H1 (cell line): ENCODE measurements around the gene CA10. TPM values are rescaled to one million over a fixed set of nuclear protein-coding genes. Genes with fewer than 3 reads are reported as not detected.

Experiments
- CTCF ChIA-PET: fragments of 300-600 bp; sonication (Branson Sonifier 250); formaldehyde crosslinking; loops from one replicate; lab custom pipeline; 2021; ENCODE audit not compliant: partially characterized antibody; lab: Charles Lee
- POLR2A ChIA-PET: fragments of 300-600 bp; sonication (Branson Sonifier 250); formaldehyde crosslinking; loops from one replicate; lab custom pipeline; 2021; ENCODE audit warnings: inconsistent platforms; ENCODE audit not compliant: partially characterized antibody; lab: Charles Lee
- DNase-seq, 2 experiments: peaks; one replicate each; pipeline versions ENCODE4 v3.0.0 to v3.0.0-alpha.2; 2010 to 2022; ENCODE audit warnings: low spot score in 2 of 2, low read depth in 1 of 2, mixed read lengths in 1 of 2
- FAIRE-seq: peaks from 2 replicates; lab custom pipeline; 2011; peaks lifted over from hg19 to GRCh38; lab: Jason Lieb, UNC
- H2AFZ ChIP-seq: 2 replicates; pipeline ENCODE4 v1.8.1; 2012; ENCODE audit warnings: low read length, inconsistent platforms
- H2AK5ac ChIP-seq: 2 replicates; pipeline ENCODE4 v1.6.1; 2013; ENCODE audit warnings: low read depth, low read length
- H2BK120ac ChIP-seq: replicated peaks from 2 replicates; pipeline ENCODE3; 2013; ENCODE audit warnings: low read depth, low read length, inconsistent platforms
- H2BK12ac ChIP-seq: 2 replicates; pipeline ENCODE4 v1.6.1; 2013; ENCODE audit warnings: low read depth, low read length
- H2BK15ac ChIP-seq: 2 replicates; pipeline ENCODE4 v1.6.1; 2013; ENCODE audit warnings: low read length
- H2BK20ac ChIP-seq: 2 replicates; pipeline ENCODE4 v1.6.1; 2013; ENCODE audit warnings: low read length
- H2BK5ac ChIP-seq: 2 replicates; pipeline ENCODE4 v1.6.1; 2013; ENCODE audit warnings: low read depth, low read length
- H3K14ac ChIP-seq: 2 replicates; pipeline ENCODE4 v1.6.1; 2013; ENCODE audit warnings: inconsistent platforms; ENCODE audit not compliant: insufficient read length
- H3K18ac ChIP-seq: 2 replicates; pipeline ENCODE4 v1.6.1; 2013; ENCODE audit warnings: low read length; ENCODE audit errors: extremely low read depth
- H3K23ac ChIP-seq: 2 replicates; pipeline ENCODE4 v1.6.1; 2013; ENCODE audit warnings: inconsistent platforms; ENCODE audit not compliant: insufficient read length
- H3K23me2 ChIP-seq: 2 replicates; pipeline ENCODE4 v1.6.1; 2013; ENCODE audit warnings: low read depth, low read length
- H3K27ac ChIP-seq: 2 replicates; pipeline ENCODE4 v1.6.1; 2011; ENCODE audit warnings: low read depth, low read length, inconsistent platforms
- H3K27me3 ChIP-seq, 4 experiments: replicated peaks in 1 of 4; 1 replicate in 1 of 4; 2 replicates in 3 of 4; pipeline versions ENCODE4 v1.6.1 to v1.8.1; 2011 to 2013; ENCODE audit warnings: low read length in 3 of 4, mild to moderate bottlenecking in 3 of 4, inconsistent platforms in 2 of 4, mixed read lengths in 2 of 4, moderate library complexity in 1 of 4; ENCODE audit not compliant: control insufficient read depth in 3 of 4, insufficient read depth in 3 of 4; ENCODE audit errors: extremely low read depth in 1 of 4
- H3K36me3 ChIP-seq, 4 experiments: 2 replicates each; pipeline versions ENCODE4 v1.6.1 to v1.8.1; 2011 to 2013; ENCODE audit warnings: mild to moderate bottlenecking in 4 of 4, low read length in 3 of 4, moderate library complexity in 2 of 4, control low read depth in 1 of 4, inconsistent platforms in 1 of 4; ENCODE audit not compliant: insufficient read depth in 4 of 4, control insufficient read depth in 2 of 4
- H3K4ac ChIP-seq: replicated peaks from 2 replicates; pipeline ENCODE3; 2013; ENCODE audit warnings: low read length, low read depth, mixed read lengths, inconsistent platforms; ENCODE audit not compliant: insufficient read length
- H3K4me1 ChIP-seq, 4 experiments: replicated peaks in 1 of 4; 1 replicate in 1 of 4; 2 replicates in 3 of 4; pipeline versions ENCODE4 v1.6.1 to v1.8.1; 2011 to 2013; ENCODE audit warnings: low read length in 3 of 4, inconsistent platforms in 2 of 4, mixed read lengths in 1 of 4; ENCODE audit not compliant: insufficient read depth in 4 of 4, control insufficient read depth in 3 of 4
- H3K4me2 ChIP-seq, 2 experiments: 2 replicates each; pipeline versions ENCODE4 v1.6.1 to v1.8.1; 2011 to 2013; ENCODE audit warnings: low read depth in 2 of 2, low read length in 2 of 2, control low read depth in 1 of 2, inconsistent platforms in 1 of 2, mild to moderate bottlenecking in 1 of 2; ENCODE audit not compliant: insufficient read depth in 1 of 2
- H3K4me3 ChIP-seq, 4 experiments: fragments of 200-600, 300-600 bp in 1 of 4; sonication (generic), shearing (Covaris generic), sonication (Bioruptor Twin) in 1 of 4; 2 replicates each; pipeline versions ENCODE4 v1.5.1 to v1.8.1; 2011 to 2016; ENCODE audit warnings: low read length in 4 of 4, low read depth in 3 of 4, control low read depth in 2 of 4, inconsistent platforms in 2 of 4, mild to moderate bottlenecking in 2 of 4, mixed read lengths in 1 of 4, moderate library complexity in 1 of 4; ENCODE audit not compliant: insufficient read depth in 2 of 4; ENCODE audit errors: extremely low read depth in 1 of 4
- H3K56ac ChIP-seq: replicated peaks from 2 replicates; pipeline ENCODE3; 2013; ENCODE audit warnings: low read depth, mild to moderate bottlenecking, mixed read lengths, low read length, inconsistent platforms; ENCODE audit not compliant: insufficient read length
- H3K79me1 ChIP-seq: 2 replicates; pipeline ENCODE4 v1.6.1; 2013; ENCODE audit warnings: low read depth, low read length, control low read depth
- H3K79me2 ChIP-seq, 2 experiments: 2 replicates each; pipeline versions ENCODE4 v1.6.1 to v1.8.1; 2012 to 2013; ENCODE audit warnings: low read length in 2 of 2, mild to moderate bottlenecking in 2 of 2, inconsistent platforms in 1 of 2; ENCODE audit not compliant: insufficient read depth in 2 of 2, control insufficient read depth in 1 of 2
- H3K9ac ChIP-seq, 4 experiments: replicated peaks in 1 of 4; 1 replicate in 1 of 4; 2 replicates in 3 of 4; pipeline versions ENCODE4 v1.6.1 to v1.8.1; 2011 to 2013; ENCODE audit warnings: low read depth in 3 of 4, low read length in 3 of 4, control low read depth in 2 of 4, mild to moderate bottlenecking in 2 of 4, moderate library complexity in 2 of 4, inconsistent platforms in 1 of 4; ENCODE audit errors: extremely low read depth in 1 of 4
- H3K9me3 ChIP-seq, 2 experiments: 2 replicates each; pipeline versions ENCODE4 v1.6.1 to v1.8.1; 2012 to 2013; ENCODE audit warnings: mild to moderate bottlenecking in 2 of 2, moderate library complexity in 2 of 2, control low read depth in 1 of 2, inconsistent platforms in 1 of 2, low read depth in 1 of 2, low read length in 1 of 2, mixed read lengths in 1 of 2; ENCODE audit not compliant: insufficient read depth in 2 of 2
- H4K20me1 ChIP-seq, 2 experiments: replicated peaks in 1 of 2; 2 replicates each; pipeline versions ENCODE3 to v1.8.1; 2011 to 2013; ENCODE audit warnings: inconsistent platforms in 2 of 2, low read length in 2 of 2, mild to moderate bottlenecking in 1 of 2; ENCODE audit not compliant: insufficient read depth in 2 of 2, control insufficient read depth in 1 of 2
- H4K5ac ChIP-seq: 2 replicates; pipeline ENCODE4 v1.6.1; 2013; ENCODE audit warnings: low read length, low read depth, mixed read lengths, inconsistent platforms; ENCODE audit not compliant: insufficient read length
- H4K8ac ChIP-seq: 2 replicates; pipeline ENCODE4 v1.8.0; 2013; ENCODE audit warnings: mild to moderate bottlenecking, moderate library complexity, low read length, inconsistent platforms; ENCODE audit not compliant: insufficient read depth; ENCODE audit errors: extremely low read depth
- H4K91ac ChIP-seq: replicated peaks from 2 replicates; pipeline ENCODE3; 2013; ENCODE audit warnings: low read length, mixed read lengths, inconsistent platforms; ENCODE audit not compliant: insufficient read length
- EGR1 ChIP-seq: IDR thresholded peaks from 2 replicates; pipeline ENCODE4 v1.6.1; 2011; ENCODE audit warnings: low read depth, low read length, borderline replicate concordance
- POLR2AphosphoS5 ChIP-seq: IDR thresholded peaks from 2 replicates; pipeline ENCODE4 v1.6.1; 2011; ENCODE audit warnings: low read depth, low read length
- RXRA ChIP-seq: IDR thresholded peaks from 2 replicates; pipeline ENCODE4 v1.6.1; 2011; ENCODE audit warnings: low read depth, mild to moderate bottlenecking, low read length, moderate library complexity; ENCODE audit not compliant: insufficient read depth
- SAP30 ChIP-seq: fragments of 300-600 bp; sonication (generic); IDR thresholded peaks from 2 replicates; pipeline ENCODE4 v1.7.1; 2012; ENCODE audit warnings: low read length, moderate library complexity, mild to moderate bottlenecking, inconsistent platforms; ENCODE audit not compliant: insufficient read depth, insufficient replicate concordance
- ZNF274 ChIP-seq: IDR thresholded peaks from 2 replicates; pipeline ENCODE4 v1.7.0; 2012; ENCODE audit warnings: low read length, borderline replicate concordance; ENCODE audit errors: extremely low read depth
- polyA plus RNA-seq, 7 experiments: library from polyadenylated mRNA; depleted of rRNA in 3 of 7; stranded (reverse) in 5 of 7; unstranded in 2 of 7; fragments of >200 nt in 5 of 7; fragments of 200-250 nt in 2 of 7; gene quantifications; 1 replicate in 5 of 7; 2 replicates in 1 of 7; 4 replicates in 1 of 7; pipeline versions ENCODE4 v1.2.1 to v1.2.3, GENCODE V29; 2011 to 2013; ENCODE audit warnings: missing spikeins in 2 of 7, mixed read lengths in 2 of 7
- total RNA-seq: library from RNA; stranded (reverse); fragmentation: NEBNext Ultra II Directional; extraction: Animal tissue kit (Norgen Biotek cat#: 25700); gene quantifications from 2 replicates; pipeline ENCODE4 v1.2.1, GENCODE V29; 2021

Gene CA10
- total and polyA plus RNA-seq, 2 of the 8 experiments (the other 6 are each of a cell fraction or from before 2014, with no cell fraction given) = 0.60 to 0.63 TPM

- Histone ChIP-seq H3K9ac (no peak overlapping the region), H3K4me1 (peaks cover 0 to 3% (median 1%) of the 10 kb centered on the region in 4 experiments; a peak in 2 of 7 replicates), H3K4me3 (no peak overlapping the region), H3K23me2 (no peaks in the 10 kb centered on the region), H3K4ac (no peak overlapping the region), H4K5ac (no peak overlapping the region), H2BK120ac (no peak overlapping the region), H3K36me3 (no peaks in the 10 kb centered on the region), H4K91ac (no peak overlapping the region), H3K18ac (no peak overlapping the region), H3K27ac (no peak overlapping the region), H2BK5ac (no peak overlapping the region), H2AFZ (no peak overlapping the region), H3K9me3 (no peaks in the 10 kb centered on the region), H2AK5ac (no peak overlapping the region), H3K14ac (no peak overlapping the region), H3K79me2 (no peaks in the 10 kb centered on the region), H4K8ac (no peak overlapping the region), H3K56ac (no peak overlapping the region), H2BK12ac (no peak overlapping the region), H2BK15ac (no peak overlapping the region), H2BK20ac (no peak overlapping the region), H3K4me2 (no peak overlapping the region), H3K27me3 (no peaks in the 10 kb centered on the region), H3K79me1 (no peaks in the 10 kb centered on the region), H4K20me1 (no peaks in the 10 kb centered on the region), H3K23ac (no peak overlapping the region)
- DNase-seq (no peak), FAIRE-seq (no peak)
- no peak for TF ChIP-seq EGR1
- no peak for TF ChIP-seq ZNF274
- no peak for TF ChIP-seq SAP30
- TF ChIP-seq POLR2AphosphoS5 = no peak
- no peak for TF ChIP-seq RXRA
- ChIA-PET POLR2A (no interaction called here), CTCF (no interaction called here)
Observed at GRCh38 chr17:52047086-52047485, 111.4 kb downstream of the CA10 start.
